Neural progenitor cell (in vitro differentiated cells): Measurements from ENCODE around the gene LZTS2.

Experiments
- CTCF ChIP-seq: fragments of 200-600 bp; sonication (generic); IDR thresholded peaks from 2 replicates; pipeline ENCODE4 v1.5.1; 2017; ENCODE audit warnings: antibody characterized with exemption, mild to moderate bottlenecking
- EZH2phosphoT487 ChIP-seq: fragments of 200-600 bp; sonication (generic); IDR thresholded peaks from 2 replicates; pipeline ENCODE4 v1.6.1; 2017; ENCODE audit warnings: antibody characterized with exemption

DNA sequence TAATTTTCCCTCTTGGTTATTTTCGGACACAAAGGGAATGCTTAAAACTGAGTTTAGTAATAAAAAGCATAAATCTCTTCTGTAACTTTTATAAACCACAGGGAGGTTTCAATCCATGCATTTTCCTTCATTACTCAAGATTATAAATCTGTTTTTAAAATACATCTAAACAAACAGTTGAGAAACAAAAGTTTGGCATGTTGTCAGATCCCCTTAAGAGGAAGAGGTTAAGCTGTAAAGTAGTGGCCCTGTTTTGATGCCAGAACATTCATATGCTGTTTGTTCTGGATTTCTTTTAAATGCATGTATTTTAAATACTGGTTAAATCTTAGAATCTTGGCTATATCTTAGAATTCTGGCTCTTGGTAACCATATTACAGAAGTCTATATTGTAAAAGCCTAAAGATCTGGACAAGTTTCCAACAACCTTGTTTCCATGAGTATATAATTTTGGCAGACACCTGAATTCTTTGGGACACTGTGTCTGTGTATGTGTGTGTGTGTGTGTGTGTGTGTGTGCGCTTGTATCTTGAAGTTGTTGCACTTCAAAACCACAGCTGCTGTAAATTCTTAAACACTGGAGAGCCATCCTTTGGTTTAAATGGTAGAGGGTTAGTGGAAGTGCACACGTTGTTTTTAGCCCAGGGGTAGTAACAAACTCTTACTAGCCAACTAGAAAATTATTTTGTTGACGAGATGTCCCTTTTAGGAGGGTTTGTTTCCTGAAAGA is 37.1 kb upstream of the LZTS2 start:
- no peak for TF ChIP-seq CTCF
- TF ChIP-seq EZH2phosphoT487, result no peak
